ENCODE data around the gene OTUD3.
"Not testable (repeated sequence)": the region's sequence is repeated elsewhere in the genome, so short reads cannot be mapped to it uniquely, and the experiment has no call there.

The OTUD3 gene

DNA sequence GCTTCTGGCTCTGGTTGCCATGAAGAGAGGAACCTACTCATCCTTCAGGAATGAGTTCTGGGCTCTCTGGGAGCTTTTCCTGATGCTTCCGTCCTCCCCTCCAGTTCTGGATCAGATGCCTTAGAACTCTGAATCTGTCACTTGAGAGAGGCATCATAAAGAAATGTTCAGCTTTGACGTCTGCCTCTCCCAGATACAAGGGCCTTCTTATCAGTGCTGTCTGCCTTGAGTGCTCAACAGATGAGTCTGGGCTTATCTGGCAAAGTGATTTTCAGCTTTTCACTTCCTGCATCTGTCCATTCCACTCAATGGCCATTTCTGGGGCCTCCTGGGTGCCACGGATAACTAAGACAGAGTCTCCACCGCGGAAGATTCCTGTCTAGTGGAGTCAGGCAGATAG, 12.3 kb upstream of the OTUD3 start:
- peak; percentile 26 for DNase-seq

DNA sequence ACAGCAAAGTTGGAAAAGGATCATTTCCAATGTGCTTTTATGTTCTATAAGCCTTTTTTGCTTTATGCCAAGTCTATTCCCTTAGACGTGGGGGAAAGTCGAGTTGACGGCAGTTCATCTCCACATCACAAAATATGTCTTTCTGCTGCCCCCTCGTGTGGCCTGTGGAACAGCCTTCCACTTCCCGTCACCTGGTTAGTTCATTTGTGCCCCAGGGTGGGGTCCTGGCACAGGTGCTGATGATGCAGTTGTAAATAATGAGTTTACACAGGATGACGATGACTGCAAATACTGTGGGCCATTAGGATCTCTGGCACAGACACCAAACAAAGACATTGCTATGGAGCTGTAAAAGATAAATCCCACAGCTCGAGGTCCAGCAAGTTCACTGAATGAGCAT, 10.0 kb upstream of the OTUD3 start:
- DNase-seq = peak; percentile 96

DNA sequence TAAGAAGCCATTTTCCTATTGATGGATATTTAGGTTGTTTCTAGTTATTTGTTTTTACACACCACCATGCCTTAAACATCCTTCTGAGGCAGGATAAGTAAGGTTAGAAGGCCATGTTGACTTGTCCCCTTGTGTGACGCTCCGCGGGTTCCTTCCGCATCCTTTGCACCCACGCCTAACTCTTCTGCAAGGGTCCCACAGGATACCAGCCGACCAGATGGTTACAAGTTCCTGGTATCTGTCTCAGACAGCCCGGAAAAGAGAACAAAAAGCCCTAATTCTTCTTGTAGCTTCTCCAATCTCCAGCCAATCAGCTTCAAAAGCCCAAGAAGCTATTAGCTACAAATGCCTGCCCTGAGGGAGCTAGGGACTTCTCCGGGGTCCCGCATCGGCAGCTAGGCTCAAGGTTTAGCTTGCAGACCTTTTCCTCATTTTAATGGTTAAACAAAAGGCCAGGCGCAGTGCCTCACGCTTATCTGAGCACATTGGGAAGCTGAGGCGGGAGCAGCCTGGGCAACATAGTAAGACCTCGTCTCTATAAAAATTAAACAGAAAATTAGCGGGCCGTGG, 4.9 kb upstream of the OTUD3 start:
- DNase-seq = no peak

DNA sequence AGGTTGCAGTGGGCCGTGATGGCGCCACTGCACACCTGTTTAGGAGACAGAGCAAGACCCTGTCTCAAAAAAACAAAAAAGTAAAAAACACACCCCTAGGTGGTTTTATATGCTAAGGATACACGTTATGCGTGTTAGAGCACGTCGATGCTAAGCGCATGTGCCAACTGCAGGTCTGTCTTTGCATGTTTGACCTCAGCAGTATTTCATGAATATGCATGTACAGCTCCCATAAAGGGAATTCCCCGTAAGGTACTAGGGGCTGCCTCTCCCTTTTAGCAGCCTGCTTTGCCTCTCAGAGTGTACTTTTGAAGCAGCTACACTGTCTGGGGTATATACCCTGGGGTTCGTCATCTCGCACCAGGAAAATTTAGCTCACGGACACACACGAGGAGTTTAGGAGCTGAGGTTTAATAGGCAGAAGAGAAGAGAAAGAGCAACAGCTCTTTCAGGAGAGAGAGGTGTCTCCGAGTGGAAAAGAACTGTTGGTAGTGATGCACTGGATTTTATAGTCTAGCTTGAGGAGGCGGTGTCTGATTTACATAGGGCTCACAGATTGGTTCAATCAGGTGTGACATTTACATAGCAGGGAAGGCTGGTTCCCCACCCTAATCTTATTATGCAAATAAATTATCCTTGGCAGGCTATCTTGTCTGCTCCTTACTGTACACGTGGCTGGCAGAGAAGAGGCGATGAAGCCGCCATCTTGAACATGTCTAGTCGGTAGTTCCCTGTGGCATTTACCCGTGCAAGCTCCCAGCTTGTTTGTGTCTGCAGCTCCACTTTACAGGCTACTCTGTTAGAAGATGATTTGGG, 4.2 kb upstream of the OTUD3 start:
- DNase-seq = peak; percentile 35

DNA sequence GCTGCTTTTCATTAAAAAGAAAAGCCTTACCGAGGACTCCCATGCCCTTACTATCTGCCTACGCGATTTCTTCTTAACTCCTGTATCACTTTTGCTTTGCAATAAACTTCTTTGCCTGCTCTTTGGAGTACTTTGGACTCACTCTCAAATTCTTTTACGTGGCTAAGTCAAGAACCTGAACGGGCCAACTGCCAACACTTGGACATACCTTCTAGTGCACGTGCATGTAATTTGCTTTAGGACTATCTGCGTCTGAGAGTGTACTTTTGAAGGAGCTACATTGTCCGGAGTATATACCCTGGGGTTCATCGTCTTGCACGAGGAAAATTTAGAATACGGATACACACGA, 3.6 kb upstream of the OTUD3 start:
- no peak for DNase-seq

DNA sequence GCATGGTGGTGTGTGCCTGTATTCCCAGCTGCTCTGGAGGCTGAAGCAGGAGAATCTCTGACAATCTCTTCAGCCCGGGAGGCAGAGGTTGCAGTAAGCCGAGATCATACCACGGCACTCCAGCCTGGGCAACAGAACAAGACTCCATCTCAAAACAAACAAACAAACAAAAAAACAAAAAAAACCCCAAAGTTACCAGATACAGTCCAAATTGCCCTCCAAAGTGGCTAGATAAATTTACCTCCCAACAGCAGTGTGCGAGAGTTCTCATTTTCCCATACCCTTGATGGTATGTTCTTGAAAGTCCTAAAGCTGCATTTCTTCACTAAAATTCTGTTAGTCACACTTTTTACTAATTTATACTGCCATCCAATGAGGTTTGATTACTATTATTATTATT, 3.0 kb upstream of the OTUD3 start:
- DNase-seq = no peak

DNA sequence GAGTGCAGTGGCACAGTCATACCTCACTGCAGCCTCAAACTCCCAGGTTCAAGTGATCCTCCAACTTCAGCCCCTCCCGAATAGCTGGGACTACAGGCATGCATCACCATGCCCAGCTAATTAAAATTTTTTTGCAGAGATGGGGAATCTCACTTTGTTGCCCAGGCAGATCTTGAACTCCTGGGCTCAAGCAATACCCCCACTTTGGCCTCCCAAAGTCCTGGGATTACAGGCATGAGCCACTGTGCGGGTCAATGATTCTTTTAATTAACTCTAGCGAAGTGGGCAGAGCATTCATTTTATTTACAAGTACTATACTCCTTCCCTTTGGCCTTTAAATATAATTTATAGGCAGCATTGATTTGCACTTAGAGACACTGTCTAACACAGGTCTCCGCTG, 2.5 kb upstream of the OTUD3 start:
- no peak for DNase-seq

DNA sequence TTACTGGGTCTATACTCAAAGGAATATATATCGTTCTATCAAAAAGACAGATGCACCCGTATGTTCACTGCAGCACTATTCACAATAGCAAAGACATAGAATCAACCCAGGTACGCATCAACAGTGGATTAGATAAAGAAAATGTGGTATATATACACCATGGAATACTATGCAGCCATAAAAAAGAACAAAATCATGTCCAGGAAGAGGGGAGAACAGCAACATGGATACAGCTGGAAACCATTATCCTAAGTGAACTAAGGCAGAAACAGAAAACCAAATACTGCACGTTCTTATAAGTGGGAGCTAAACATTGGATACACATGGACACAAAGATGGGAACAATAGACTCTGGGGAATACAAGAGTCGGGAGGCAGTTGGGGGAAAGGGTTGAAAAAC, 1.4 kb upstream of the OTUD3 start:
- DNase-seq = not testable (repeated sequence)

DNA sequence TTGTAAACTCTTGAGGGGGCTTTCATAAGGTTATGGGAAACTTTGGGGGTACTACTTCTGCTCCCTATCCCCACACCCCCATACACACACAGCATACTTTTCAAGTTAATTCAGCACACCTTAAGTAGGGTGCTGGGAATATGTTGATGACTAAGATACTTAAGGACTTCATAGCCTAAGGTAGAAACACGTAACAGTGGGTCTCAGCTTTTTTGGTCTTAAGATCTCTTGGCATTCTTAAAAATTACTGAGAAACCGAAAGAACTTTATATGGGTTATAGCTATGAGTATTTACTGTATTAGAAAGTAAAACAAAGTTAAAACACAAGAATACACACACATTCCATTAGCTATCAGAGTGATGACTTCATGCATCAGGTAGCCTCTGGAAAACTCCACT, 2.1 kb downstream of the OTUD3 start:
- DNase-seq = no peak

DNA sequence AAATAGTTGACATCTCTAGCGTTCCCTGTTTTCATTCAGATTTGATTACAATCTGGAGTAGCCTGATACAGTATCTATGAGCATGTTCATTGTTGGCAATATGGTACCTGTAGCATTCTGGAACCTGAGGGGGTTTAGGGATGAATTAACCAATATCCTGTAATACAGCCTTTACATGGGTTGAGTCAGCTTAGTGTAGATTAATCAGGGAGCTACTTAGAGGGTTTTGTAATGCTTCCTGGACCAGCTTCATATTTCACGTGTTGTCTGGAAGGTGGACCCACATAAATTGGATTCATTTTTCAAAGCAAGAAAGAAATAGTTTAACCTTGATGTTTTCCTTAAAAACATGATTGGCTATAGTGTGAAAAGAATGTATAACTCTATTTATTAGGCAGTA, 3.6 kb downstream of the OTUD3 start:
- DNase-seq = no peak

DNA sequence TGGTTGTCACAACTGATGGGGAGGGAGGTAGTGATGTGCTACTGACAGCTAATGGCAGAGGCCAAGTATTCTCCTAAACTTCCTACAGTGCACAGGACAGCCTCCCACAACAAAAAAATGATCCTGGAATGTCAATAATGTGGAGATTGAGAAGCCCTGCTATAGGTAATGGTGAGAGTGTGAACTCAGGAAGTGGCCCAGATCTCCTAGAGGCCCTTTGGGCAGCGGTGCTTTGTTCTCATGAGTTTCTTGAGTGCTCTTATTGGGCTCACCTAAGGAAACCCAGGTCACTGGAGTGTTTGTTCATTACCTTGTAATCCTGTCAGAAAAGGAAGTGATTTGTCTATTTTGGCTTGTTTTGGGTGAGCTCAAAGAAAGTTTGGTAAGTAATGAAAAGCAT, 5.9 kb downstream of the OTUD3 start:
- no peak for DNase-seq

DNA sequence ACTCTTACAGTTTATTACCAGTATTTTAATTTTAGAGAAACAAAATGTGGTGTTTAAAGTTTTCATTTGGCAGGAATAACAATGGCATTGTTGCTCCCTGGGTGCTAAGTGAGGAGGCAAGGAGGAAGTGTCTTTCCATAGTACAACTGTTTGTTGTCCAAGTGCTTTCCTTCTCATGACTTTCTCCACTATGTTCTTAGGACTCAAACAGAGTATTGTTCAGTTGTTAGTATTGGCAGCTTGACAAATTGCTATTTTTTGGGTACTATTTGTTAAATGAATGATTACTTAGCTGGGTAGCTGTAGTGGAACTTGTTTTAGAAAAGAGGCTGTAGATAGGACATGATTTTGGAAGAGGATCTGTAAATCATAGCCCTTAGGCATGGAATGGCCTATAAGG, 7.5 kb downstream of the OTUD3 start:
- DNase-seq = no peak

DNA sequence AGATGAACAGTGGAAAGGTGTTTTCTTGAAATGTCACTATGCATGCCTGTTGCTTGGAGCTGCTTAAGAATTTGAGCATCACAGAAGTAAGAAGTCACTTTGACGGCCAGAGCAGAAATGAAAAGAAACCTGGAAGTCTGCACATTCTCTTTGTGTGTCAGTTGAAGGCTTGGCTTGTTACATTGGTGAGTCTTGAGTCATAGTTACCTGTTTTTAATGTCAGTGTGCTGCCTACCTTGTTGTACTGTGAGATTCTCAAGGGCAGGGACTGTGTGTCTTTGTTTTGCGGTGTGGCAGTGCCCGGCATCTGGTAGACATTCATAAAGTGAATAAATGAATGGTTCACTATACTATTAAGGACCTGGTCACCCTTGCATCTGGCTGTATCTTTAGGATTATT, 9.9 kb downstream of the OTUD3 start:
- no peak for DNase-seq

DNA sequence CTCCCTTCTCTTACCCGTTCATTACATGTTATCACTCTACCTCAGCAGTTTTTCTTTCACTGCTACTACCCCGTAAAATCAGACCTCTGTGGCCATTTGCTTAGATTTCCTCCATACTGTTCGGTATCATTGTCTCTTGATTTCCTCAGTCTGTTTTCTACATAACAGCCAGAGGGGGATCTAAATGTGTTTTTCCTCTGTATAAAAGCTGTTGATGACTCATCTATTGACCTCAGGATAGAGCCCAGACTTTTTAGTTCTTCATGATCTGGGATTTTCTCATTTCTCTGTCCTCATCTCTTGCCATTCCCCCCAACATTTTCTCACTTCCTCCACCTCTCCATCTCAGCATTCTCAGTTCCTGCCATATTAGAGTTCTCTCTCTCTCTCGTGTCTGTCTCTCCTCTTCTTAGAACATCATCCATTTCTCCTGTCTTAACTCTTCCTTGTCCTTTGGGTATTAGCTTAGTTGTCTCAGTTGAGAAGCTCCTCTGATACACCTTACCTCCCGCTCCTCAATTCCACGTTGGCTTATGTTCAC, 10.5 kb downstream of the OTUD3 start:
- no peak for DNase-seq

DNA sequence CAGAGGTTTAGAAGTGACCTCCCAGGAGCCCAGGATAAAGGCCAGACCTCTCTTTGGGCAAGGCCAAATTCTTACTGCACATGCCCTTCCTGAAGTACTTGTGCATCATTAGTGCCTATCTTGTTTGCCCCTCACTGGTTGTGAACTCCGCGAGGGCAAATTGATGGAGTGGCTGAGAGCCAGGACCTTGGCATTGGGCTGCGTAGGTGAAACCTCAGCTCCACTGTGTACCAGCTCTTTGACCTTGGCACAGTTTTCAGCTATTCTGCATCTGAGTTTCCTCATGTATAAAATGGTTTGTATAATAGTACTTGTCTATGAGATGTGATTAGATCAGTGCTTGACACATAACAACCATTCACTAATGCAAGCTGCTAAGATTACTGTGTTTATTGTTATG, 11.5 kb downstream of the OTUD3 start:
- DNase-seq = no peak

DNA sequence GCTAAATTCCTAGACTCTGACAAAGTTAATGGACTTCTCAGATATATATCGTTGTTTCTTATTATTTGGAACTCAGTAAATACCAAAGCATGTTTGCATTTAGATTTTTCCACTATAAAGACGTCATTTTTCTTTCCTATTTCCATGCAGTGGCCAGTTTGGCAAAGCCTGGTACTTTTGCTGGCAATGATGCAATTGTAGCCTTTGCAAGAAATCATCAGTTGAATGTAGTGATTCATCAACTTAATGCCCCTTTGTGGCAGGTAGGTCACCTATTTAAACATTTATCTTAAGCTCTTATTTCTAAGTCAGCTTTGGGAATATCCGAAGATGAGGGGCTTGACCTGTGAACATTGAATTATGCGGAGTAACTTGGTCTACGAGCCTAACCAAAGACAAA, 12.0 kb downstream of the OTUD3 start:
- no peak for DNase-seq

DNA sequence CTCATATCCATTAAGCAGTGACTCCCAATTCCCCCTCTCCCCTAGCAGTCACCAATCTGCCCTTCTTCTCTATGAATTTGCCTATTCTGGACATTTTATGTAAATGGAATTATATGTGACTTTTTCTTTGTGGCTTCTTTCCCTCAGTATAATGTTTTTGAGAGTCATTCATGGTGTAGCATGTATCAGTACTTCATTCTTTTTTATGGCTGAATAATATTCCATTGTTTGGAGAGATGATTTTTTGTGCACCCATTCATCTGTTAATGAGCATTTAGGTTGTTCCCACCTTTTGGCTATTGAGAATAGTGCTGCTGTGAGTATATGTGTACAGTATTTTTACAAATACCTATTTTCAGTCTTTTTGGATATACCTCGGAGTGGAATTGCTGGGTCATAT, 19.5 kb downstream of the OTUD3 start:
- no peak for DNase-seq

DNA sequence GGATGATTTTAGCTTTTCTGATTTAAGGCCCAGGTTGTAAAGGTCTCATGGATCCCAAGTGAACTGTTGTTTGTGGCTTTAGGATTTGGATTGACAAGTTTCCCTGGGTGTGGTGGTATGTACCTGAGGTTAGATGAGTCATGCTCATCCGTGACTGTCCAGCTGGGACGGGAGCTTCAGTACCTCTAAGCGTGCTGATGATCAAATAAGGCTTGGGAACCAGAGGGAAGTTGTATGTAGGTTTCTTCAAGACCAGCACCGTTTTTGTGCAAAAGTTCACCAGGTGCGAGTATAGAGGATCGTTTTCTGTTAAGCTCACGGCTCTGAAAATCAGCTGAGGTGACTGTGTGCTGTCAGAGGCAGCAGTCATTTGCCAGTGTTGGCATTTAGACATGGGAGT, 21.4 kb downstream of the OTUD3 start:
- DNase-seq = peak; percentile 43

DNA sequence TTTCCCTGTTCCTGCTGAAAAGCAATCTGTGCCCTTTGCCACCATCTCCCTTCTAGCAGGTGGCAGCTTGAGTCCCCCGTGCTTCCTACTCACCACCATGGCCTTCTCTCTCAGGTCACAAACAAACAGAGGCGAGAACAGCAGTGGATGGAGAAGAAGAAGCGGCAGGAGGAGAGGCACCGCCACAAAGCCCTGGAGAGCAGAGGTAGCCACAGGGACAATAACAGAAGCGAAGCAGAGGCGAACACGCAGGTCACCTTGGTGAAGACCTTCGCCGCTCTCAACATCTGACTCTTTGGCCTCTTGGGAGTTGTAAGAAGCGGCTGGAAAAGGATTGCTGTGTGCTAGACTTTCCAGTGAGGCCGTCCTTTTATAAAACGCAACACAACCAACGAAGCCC, 25.3 kb downstream of the OTUD3 start:
- DNase-seq = no peak

DNA sequence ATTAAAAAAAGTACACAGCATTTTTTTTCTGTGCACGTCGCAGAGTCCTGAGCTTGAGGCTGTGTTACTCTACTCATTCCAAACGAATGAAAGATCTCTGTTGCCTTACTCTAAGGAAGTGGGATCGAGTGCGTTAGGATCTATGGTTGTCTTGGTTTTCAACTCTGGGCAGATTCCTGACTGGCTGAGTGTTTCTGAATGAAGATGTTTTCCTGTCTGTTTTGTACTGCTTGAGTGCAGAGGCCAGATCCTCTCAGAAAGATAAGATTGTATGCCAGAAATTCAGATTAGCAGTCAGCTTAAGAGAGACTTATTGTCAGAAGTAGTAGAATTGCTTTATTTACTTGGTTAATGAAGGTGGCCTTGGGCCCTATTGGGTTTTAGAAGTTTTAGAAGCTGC, 27.2 kb downstream of the OTUD3 start:
- no peak for DNase-seq

DNA sequence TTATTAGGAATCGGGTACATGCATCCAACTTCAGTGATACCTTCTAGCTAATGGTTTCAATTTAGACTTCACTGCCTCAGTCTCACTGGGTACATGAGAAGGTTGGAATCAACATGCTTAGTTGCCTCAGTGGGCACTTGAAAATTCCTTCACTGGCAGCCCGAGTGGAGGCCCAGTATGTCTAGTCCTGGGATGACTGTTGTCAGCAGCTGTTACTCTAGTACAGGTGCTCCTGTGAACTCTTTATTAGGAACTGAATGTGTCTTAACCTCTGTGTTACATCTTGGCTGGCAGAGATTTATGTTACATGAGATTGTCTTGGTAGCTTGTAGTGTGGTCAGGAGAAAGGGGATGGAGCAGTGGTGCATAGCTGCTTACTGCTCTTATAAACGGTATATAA, 27.8 kb downstream of the OTUD3 start:
- DNase-seq = no peak

DNA sequence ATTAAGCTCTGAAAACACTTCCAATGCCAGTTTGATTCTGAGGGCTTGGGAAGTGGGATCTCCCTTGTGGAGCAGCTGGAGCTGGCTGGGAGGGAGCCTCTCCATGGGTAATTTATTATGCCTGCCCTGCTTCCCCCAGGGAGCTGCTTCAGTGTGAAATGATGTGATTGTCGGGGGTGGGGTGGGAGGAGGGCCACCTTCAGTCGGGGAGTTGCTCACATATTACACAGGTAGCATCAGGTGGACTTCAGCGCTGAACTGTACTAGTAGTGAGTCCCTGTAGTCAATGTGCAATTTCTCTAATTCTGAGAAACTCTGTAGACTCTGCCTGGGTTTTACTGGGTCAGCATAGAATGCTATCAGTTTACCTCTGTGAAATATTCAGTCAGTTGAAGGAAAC, 28.5 kb downstream of the OTUD3 start:
- DNase-seq = no peak

DNA sequence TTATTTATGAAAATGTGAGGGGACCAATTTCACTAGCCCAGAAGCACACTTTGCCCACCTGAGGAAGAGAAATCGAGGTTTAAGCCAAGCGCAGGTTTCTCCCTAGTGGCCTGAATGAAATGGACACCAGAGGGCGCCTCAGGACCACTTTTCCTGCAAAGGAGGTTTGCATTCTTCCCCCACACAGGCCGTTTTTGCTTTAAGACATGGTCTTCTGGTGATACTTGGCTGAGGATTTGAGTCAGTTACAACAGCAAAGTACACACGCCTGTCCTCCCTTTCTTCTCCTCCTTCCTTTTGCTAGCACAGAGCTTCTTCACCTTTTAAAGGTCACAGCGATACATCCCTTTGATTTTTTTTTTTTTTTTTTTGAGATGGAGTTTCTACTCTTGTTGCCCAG, 35.9 kb downstream of the OTUD3 start:
- peak; percentile 90 for DNase-seq

DNA sequence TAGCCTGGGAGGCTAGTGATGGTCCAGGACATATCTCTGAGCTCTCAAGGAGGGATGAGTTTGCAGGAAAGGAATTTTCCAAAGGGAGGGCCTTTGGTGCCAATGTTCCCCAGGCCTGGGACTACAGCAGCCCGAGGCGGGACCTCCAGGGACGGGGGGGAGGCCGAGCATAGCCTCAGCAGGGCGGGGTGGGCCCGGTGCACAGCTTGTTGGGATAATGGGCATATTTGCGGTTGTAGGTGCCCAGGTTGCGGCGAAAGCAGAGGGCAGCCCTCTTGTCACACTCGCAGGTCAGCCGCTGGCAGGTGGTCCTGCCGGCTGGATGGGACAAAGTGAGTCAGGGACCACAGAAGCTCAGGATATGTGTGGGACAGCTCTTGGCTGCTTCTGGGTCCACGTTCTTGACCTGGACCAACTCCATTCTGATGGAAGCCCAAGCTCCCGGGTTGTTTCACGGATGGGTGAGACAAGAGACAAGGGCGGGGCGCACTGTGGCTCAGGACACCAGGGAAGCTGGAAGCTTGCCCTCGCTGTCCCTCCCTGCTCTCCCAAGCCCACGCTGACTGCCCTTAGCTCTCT, 38.0 kb downstream of the OTUD3 start:
- DNase-seq = peak; percentile 50

DNA sequence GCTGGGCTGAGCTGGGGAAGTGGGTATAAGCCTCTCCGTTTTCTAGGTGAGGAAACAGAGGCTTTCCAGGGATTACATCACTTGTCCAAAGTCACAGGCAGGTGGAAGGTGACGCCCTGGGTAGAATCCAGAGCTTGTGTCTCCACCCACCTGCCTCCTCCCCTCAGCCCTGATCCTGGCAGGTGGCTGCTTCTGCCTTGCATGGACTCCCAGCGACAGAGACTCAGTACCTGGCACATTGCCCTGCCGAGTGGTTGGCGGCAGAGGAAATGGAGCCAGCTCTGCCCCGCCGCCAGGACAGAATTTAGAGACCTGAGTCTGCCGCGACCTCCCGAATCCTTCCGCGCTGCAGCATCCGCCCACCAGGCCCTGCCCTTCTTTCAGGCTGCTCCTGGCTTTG, 39.1 kb downstream of the OTUD3 start:
- DNase-seq = peak; percentile 97
